Measurements from ENCODE around the gene LHFPL2. TPM values are rescaled to one million over a fixed set of nuclear protein-coding genes. Genes with fewer than 3 reads are reported as not detected.

LHFPL2 gene
- total RNA-seq, 2 donors from 2014 or later = 15.5 to 18.7 TPM

- WGBS, 2 donors = 15 to 16% methylated on average over 3 of the region's 3 CpGs
These were observed 11.1 kb upstream of the LHFPL2 start for GRCh38 chr5:78659714-78660113.

DNA sequence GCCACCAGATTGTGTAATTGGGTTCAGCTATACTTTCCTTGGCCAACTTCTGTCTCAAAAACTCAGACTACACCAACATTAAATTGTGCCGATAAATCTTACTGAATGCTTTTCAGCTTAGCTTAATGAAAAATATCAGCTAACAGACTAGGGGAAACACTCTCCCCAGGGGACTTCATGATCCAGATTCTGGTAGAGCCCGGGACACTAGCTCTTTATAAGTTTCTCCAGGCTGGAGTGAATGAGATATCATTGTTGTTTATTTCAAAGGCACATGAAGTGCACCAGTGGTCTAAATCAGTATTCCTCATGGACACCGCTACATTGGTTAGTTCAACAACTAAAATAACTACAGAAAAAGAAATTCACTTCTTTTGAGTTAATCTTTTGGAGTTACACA lies 10.5 kb upstream of the LHFPL2 start:
- ATAC-seq (no peak), DNase-seq (no peak)
- peaks cover 17% of the 10 kb centered on the region for H3K4me1 ChIP-seq
- H3K27ac ChIP-seq = no peak overlapping the region
- H3K4me3 ChIP-seq = no peak overlapping the region
- intact Hi-C loops (cut with DNase I) = no loop called here
- H3K36me3 ChIP-seq (replicated peaks in 1 of 2; ENCODE audit: insufficient read depth in 1 of 2, low read depth in 2 of 2) = no peaks in the 10 kb centered on the region
- no peaks in the 10 kb centered on the region for H3K27me3 ChIP-seq
- TF ChIP-seq POLR2A (IDR thresholded peaks at IDR 0.05) = no peak
- TF ChIP-seq, protein P1, sequence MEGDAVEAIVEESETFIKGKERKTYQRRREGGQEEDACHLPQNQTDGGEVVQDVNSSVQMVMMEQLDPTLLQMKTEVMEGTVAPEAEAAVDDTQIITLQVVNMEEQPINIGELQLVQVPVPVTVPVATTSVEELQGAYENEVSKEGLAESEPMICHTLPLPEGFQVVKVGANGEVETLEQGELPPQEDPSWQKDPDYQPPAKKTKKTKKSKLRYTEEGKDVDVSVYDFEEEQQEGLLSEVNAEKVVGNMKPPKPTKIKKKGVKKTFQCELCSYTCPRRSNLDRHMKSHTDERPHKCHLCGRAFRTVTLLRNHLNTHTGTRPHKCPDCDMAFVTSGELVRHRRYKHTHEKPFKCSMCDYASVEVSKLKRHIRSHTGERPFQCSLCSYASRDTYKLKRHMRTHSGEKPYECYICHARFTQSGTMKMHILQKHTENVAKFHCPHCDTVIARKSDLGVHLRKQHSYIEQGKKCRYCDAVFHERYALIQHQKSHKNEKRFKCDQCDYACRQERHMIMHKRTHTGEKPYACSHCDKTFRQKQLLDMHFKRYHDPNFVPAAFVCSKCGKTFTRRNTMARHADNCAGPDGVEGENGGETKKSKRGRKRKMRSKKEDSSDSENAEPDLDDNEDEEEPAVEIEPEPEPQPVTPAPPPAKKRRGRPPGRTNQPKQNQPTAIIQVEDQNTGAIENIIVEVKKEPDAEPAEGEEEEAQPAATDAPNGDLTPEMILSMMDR (IDR thresholded peaks at IDR 0.05) = no peak
- H3K9me3 ChIP-seq = no peaks in the 10 kb centered on the region
- WGBS, 2 donors = 84 to 91% methylated on average over 3 of the region's 3 CpGs

More at GRCh38 chr5:78659714-78660113, 11.1 kb upstream of the LHFPL2 start:
- H3K36me3 ChIP-seq (replicated peaks in 1 of 2; ENCODE audit: insufficient read depth in 1 of 2, low read depth in 2 of 2) = no peaks in the 10 kb centered on the region
- peak; percentile 50 to 75 (median 54) for DNase-seq
- H3K27me3 ChIP-seq = no peaks in the 10 kb centered on the region
- peaks cover 17% of the 10 kb centered on the region for H3K4me1 ChIP-seq
- no peak overlapping the region for H3K4me3 ChIP-seq
- intact Hi-C loops (cut with DNase I) = no loop called here
- TF ChIP-seq, protein P1 (IDR thresholded peaks at IDR 0.05) = no peak
- no peak for TF ChIP-seq POLR2A (IDR thresholded peaks at IDR 0.05)
- no peak overlapping the region for H3K27ac ChIP-seq
- H3K9me3 ChIP-seq = no peaks in the 10 kb centered on the region
- ATAC-seq = peak; percentile 68

GRCh38 chr5:78657201-78657600 lies 8.6 kb upstream of the LHFPL2 start:
- no peak for ATAC-seq
- 99 to 100% methylated on average over 2 of the region's 2 CpGs for WGBS, 2 donors
- intact Hi-C loops (cut with DNase I) = no loop called here
- TF ChIP-seq, protein P1 (IDR thresholded peaks at IDR 0.05) = no peak
- TF ChIP-seq POLR2A (IDR thresholded peaks at IDR 0.05) = no peak
- H3K4me1 ChIP-seq = peaks cover 17% of the 10 kb centered on the region
- no peak overlapping the region for H3K4me3 ChIP-seq
- no peaks in the 10 kb centered on the region for H3K36me3 ChIP-seq (replicated peaks in 1 of 2; ENCODE audit: insufficient read depth in 1 of 2, low read depth in 2 of 2)
- no peaks in the 10 kb centered on the region for H3K27me3 ChIP-seq
- no peak for DNase-seq
- H3K9me3 ChIP-seq = no peaks in the 10 kb centered on the region
- H3K27ac ChIP-seq = no peak overlapping the region

- Histone ChIP-seq H3K4me3 (no peak overlapping the region), H3K27ac (no peak overlapping the region), H3K36me3 (replicated peaks in 1 of 2; ENCODE audit: insufficient read depth in 1 of 2, low read depth in 2 of 2) (no peaks in the 10 kb centered on the region), H3K4me1 (peaks cover 17% of the 10 kb centered on the region), H3K27me3 (no peaks in the 10 kb centered on the region), H3K9me3 (no peaks in the 10 kb centered on the region)
- no peak for TF ChIP-seq POLR2A (IDR thresholded peaks at IDR 0.05)
- TF ChIP-seq, protein P1 (IDR thresholded peaks at IDR 0.05) = no peak
- ATAC-seq = no peak
- intact Hi-C loops (cut with DNase I) = no loop called here
- DNase-seq = no peak
These were observed 7.2 kb upstream of the LHFPL2 start for GRCh38 chr5:78655746-78656290.

GRCh38 chr5:78654386-78654785 lies 5.8 kb upstream of the LHFPL2 start:
- no peaks in the 10 kb centered on the region for H3K36me3 ChIP-seq (replicated peaks in 1 of 2; ENCODE audit: insufficient read depth in 1 of 2, low read depth in 2 of 2)
- H3K9me3 ChIP-seq = no peaks in the 10 kb centered on the region
- 91 to 100% methylated on average over 1 of the region's 1 CpG for WGBS, 2 donors
- no peak overlapping the region for H3K27ac ChIP-seq
- intact Hi-C loops (cut with DNase I) = no loop called here
- no peak for DNase-seq
- H3K4me3 ChIP-seq = no peak overlapping the region
- TF ChIP-seq POLR2A (IDR thresholded peaks at IDR 0.05) = no peak
- TF ChIP-seq, protein P1 (IDR thresholded peaks at IDR 0.05) = no peak
- ATAC-seq = no peak
- H3K4me1 ChIP-seq = peaks cover 5% of the 10 kb centered on the region
- H3K27me3 ChIP-seq = no peaks in the 10 kb centered on the region

Measured in body of pancreas (tissue), 4 donors.